Lung (tissue), 12 donors: Measurements from ENCODE around the gene SCAMP4. TPM values are rescaled to one million over a fixed set of nuclear protein-coding genes. Genes with fewer than 3 reads are reported as not detected.

ENCODE experiments used
- ATAC-seq: fragments of 200-7000 bp; cut with Tn5 transposase; one replicate; pipeline ENCODE4 v1.9.1; 2020; ENCODE audit warnings: moderate number of reproducible peaks; ENCODE audit not compliant: insufficient read depth, low FRiP score
- DNase-seq, 3 donors: peaks; one replicate each; pipeline ENCODE4 v3.0.0-alpha.2; 2013 to 2017
- H3K27ac ChIP-seq, 2 donors: one replicate each; pipeline ENCODE4 v1.5.1; 2013; ENCODE audit warnings: mild to moderate bottlenecking in 2 of 2, moderate library complexity in 2 of 2, control low read depth in 1 of 2, inconsistent platforms in 1 of 2, low read depth in 1 of 2, low read length in 1 of 2
- H3K27me3 ChIP-seq, 3 donors: one replicate each; pipeline ENCODE4 v1.5.1; 2013; ENCODE audit warnings: low read length in 2 of 3; ENCODE audit not compliant: control insufficient read depth in 3 of 3, insufficient read depth in 3 of 3
- H3K36me3 ChIP-seq, 4 donors: one replicate each; pipeline ENCODE4 v1.5.1; 2013; ENCODE audit warnings: low read length in 4 of 4, mild to moderate bottlenecking in 1 of 4, moderate library complexity in 1 of 4; ENCODE audit not compliant: control insufficient read depth in 4 of 4, insufficient read depth in 4 of 4
- H3K4me1 ChIP-seq, 5 donors: one replicate each; pipeline ENCODE4 v1.5.1; 2013; ENCODE audit warnings: low read length in 5 of 5, mild to moderate bottlenecking in 2 of 5, moderate library complexity in 1 of 5; ENCODE audit not compliant: control insufficient read depth in 5 of 5, insufficient read depth in 5 of 5
- H3K4me3 ChIP-seq: one replicate; pipeline ENCODE4 v1.5.1; 2013; ENCODE audit warnings: mild to moderate bottlenecking, control low read depth, moderate library complexity
- H3K9ac ChIP-seq, 2 donors: one replicate each; pipeline ENCODE4 v1.5.1; 2013; ENCODE audit warnings: low read length in 2 of 2, control low read depth in 1 of 2; ENCODE audit not compliant: insufficient read depth in 1 of 2
- H3K9me3 ChIP-seq, 4 donors: one replicate each; pipeline ENCODE4 v1.5.1; 2013; ENCODE audit warnings: low read length in 3 of 4, mild to moderate bottlenecking in 1 of 4, moderate library complexity in 1 of 4; ENCODE audit not compliant: control insufficient read depth in 4 of 4, insufficient read depth in 3 of 4
- WGBS, 2 donors: extraction: QIAGEN DNeasy Blood & Tissue Kit; methylation state at CpG; one replicate each; pipeline ENCODE4 v1.1.7; 2013; 5-methylcytosine and 5-hydroxymethylcytosine counted together
- polyA plus RNA-seq, 2 donors: library from polyadenylated mRNA; stranded (reverse); fragments of 200-250 nt; gene quantifications; one replicate each; pipeline ENCODE4 v1.2.1, GENCODE V29; 2013
- total RNA-seq, 2 donors: library from RNA; depleted of rRNA in 1 of 2; stranded (reverse); fragments of >200 nt in 1 of 2; gene quantifications; one replicate each; pipeline ENCODE4 v1.2.1, GENCODE V29; 2014 to 2021
- TF ChIP-seq, protein P1 (sequence below): IDR thresholded peaks from 2 replicates; pipeline ENCODE4 v1.5.1; 2012; ENCODE audit warnings: mild to moderate bottlenecking; ENCODE audit errors: control extremely low read depth, extremely low read depth
- donor health status: control.
- donor health status: control.
- donor health status: Bipolar disorder and iron deficiency.
- donor health status: healthy.
- donor health status: DM: yes; HTN: yes; CAD: no.

SCAMP4 gene
- total and polyA plus RNA-seq, 4 donors, result 45.7 to 86.6 (median 56.2) TPM

DNA sequence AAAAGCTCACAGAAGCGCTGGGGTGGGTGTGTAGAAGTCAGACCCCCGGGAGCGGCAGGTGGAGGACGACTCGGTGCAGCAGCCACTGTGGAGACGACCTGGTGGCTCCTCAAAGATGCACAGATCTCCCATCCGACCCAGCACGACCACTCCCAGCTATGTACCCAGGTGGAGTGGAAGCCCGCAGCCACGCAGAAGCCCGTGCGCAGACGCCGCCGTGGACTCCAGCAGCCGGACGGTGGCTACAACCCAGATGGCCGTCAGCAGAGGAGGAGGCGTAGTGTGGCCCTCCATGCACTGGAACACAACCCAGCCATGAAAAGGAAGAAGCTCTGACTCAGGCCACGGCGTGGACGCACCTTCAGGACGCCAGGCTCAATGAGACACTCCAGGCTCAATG lies 57.5 kb downstream of the SCAMP4 start:
- DNase-seq, result no peak
- no peak overlapping the region for H3K9ac ChIP-seq

DNA sequence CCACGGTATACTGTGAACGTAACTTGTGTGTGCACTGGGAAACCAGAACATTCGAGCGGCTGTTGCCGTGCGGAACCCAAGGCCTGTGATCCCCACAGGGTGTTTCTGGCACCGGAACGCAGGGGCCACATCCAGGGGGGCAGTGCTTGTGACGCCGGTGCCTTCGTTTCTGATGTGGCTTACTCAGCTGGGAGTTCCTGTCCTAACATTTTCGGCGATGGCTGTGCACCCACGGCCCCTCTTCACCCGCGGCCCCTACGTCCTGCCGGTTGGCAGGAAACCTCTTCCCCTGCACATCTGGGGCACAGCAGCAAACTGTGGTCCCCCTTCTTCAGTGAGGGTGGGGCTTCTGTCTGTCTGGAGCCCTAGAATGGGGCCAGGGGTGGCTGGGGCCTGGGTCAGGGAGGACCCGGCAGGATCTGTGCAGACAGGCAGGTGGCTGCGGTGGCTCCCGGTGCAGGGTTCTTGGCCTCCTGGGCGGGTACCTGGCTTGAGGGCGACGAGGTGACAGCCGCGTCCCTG lies 61.9 kb downstream of the SCAMP4 start:
- Histone ChIP-seq H3K36me3 (peaks cover 0 to 31% (median 8%) of the 10 kb centered on the region in 4 donors), H3K4me1 (peaks cover 0 to 6% (median 0%) of the 10 kb centered on the region in 5 donors), H3K9me3 (no peaks in the 10 kb centered on the region), H3K27me3 (no peaks in the 10 kb centered on the region), H3K27ac (no peak overlapping the region), H3K9ac (no peak overlapping the region), H3K4me3 (no peak overlapping the region)
- DNase-seq (no peak), ATAC-seq (no peak)
- TF ChIP-seq, protein P1, sequence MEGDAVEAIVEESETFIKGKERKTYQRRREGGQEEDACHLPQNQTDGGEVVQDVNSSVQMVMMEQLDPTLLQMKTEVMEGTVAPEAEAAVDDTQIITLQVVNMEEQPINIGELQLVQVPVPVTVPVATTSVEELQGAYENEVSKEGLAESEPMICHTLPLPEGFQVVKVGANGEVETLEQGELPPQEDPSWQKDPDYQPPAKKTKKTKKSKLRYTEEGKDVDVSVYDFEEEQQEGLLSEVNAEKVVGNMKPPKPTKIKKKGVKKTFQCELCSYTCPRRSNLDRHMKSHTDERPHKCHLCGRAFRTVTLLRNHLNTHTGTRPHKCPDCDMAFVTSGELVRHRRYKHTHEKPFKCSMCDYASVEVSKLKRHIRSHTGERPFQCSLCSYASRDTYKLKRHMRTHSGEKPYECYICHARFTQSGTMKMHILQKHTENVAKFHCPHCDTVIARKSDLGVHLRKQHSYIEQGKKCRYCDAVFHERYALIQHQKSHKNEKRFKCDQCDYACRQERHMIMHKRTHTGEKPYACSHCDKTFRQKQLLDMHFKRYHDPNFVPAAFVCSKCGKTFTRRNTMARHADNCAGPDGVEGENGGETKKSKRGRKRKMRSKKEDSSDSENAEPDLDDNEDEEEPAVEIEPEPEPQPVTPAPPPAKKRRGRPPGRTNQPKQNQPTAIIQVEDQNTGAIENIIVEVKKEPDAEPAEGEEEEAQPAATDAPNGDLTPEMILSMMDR, result no peak
- 73 to 83% methylated on average over 26 of the region's 26 CpGs for WGBS, 2 donors

More for the DNA sequence above, 57.5 kb downstream of the SCAMP4 start:
- no peaks in the 10 kb centered on the region for H3K27me3 ChIP-seq
- H3K27ac ChIP-seq, result no peak overlapping the region
- TF ChIP-seq, protein P1, result no peak
- H3K4me1 ChIP-seq, result peaks cover 0 to 2% (median 0%) of the 10 kb centered on the region in 5 donors
- ATAC-seq, result no peak
- H3K4me3 ChIP-seq, result no peak overlapping the region
- no peaks in the 10 kb centered on the region for H3K9me3 ChIP-seq
- whole genome bisulfite sequencing, 2 donors, result 94 to 96% methylated on average over 23 of the region's 23 CpGs
- peaks cover 0 to 6% (median 3%) of the 10 kb centered on the region in 4 donors for H3K36me3 ChIP-seq

DNA sequence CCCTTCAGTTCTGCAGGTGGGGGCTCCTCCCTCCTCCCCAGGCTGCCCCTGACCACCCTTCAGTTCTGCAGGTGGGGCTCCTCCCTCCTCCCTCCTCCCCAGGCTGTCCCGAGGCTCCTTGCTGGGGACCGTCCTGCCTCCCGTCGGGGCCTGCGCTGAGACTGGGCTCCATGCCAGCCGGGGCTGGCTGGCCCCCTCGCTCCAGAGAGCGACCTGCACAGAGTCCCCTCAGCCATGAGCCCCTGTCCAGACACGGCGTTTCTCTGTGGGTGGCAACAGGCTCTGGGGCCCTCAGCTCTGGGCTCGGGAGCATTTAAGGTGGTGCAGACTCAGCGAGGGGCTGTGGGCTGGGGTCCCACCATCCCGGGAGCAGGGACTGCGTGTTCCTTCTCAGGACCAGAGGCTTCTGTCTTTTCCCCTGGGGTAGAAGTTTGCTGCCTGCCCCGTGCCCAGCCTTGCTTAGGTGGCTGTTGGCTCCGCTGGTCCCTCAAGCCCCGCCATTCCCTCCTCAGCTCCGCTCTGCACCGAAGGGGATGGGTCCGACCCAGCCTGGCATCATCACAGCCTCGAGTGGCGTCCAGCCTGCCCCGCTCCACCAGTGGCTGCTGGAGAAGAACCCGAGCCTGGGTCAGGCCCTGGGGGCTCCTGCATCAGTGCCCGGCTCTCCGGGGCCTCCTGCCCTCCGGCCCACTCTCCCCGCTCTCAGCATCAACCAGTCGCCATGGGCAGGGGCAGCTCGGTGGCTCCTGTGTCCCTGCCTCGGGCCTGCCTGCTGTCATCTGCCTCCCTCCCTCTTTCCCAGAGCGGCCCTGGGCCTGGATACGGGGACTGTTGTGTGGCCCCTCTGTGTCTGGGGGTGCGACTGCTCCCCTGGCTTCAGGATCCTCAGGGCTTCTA lies 63.3 kb downstream of the SCAMP4 start:
- no peaks in the 10 kb centered on the region for H3K27me3 ChIP-seq
- H3K4me3 ChIP-seq, result no peak overlapping the region
- no peak overlapping the region for H3K27ac ChIP-seq
- no peak overlapping the region for H3K9ac ChIP-seq
- H3K36me3 ChIP-seq, result peaks cover 0 to 28% (median 4%) of the 10 kb centered on the region in 4 donors
- H3K4me1 ChIP-seq, result peaks cover 0 to 6% (median 0%) of the 10 kb centered on the region in 5 donors
- H3K9me3 ChIP-seq, result no peaks in the 10 kb centered on the region
- ATAC-seq, result no peak
- 83 to 88% methylated on average over 33 to 34 of the region's 34 CpGs for WGBS, 2 donors
- peak; percentile 39 to 69 (median 63) for DNase-seq
- TF ChIP-seq, protein P1, result no peak
